CD4-positive, alpha-beta T cell treated with Interferon alpha-2 for 1 hour (primary cell): Measurements from ENCODE around the gene DOCK11.
"Not testable (repeated sequence)": the region's sequence is repeated elsewhere in the genome, so short reads cannot be mapped to it uniquely, and the experiment has no call there.

Source experiments
- DNase-seq, 2 donors: peaks; one replicate each; pipeline ENCODE4 v3.0.0-alpha.2; 2020 to 2022

Gene DOCK11

DNA sequence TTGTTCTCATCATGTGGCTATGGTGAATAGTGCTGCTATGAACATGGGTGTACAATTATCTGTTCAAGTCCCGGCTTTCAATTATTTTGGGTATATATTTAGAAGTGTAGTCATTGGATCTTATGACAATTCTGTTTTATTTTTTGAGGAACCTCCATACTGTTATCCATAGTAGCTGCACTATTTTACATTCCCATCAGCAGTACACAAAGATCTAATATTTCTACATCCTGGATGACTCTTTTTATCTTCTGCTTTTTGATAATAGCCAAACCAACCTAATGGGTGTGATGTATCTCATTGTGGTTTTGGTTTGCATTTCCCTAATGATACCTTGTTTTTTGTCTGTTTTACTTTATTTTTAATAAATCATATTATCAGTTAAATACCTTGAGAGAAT is 218.9 kb downstream of the DOCK11 start:
- no peak for DNase-seq

- not testable (repeated sequence) for DNase-seq
Measured at GRCh38 chrX:118715917-118716316, 220.3 kb downstream of the DOCK11 start.

DNA sequence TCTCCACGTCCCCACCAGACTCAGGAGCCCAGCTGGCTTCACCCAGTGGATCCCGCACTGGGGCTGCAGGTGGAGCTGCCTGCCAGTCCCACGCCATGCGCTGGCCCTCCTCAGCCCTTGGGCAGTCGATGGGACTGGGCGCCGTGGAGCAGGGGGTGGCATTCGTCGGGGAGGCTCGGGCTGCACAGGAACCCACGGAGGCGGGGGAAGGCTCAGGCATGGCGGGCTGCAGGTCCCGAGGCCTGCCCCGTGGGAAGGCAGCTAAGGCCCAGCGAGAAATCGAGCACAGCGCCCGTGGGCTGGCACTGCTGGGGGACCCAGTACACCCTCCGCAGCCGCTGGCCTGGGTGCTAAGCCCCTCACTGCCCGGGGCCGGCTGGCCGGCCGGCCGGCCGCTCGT is 221.2 kb downstream of the DOCK11 start:
- not testable (repeated sequence) for DNase-seq

DNA sequence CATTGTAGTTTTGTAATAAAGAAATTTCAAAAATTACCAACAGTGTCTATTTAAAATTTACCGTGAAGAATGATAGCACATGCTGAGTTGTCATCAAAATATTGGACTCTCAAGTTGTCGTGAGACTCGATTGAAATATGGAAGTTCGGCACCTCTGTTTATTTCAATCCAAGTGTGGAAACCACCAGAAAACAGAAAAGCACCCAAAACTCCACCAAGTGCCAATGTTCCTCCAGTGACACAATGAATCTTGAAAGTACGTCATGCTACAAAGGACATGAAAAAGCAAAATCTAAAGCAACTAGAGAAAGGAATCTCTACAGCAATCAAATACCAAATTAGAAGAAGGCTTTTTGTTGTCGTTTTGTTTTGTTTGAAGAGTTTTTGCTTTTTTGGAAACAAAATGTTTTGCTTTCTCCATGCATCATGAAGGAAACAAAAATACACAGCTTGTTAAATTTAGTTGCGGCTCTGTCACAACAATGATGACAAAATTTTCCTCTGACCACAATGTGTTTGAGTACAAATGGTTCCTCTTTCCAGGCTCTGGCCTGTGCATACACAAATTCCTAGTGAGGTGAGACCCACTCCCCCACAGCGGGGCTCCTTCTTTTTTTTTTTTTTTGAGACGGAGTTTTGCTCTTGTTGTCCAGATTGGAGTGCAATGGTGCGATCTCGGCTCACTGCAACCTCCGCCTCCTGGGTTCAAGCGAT is 222.2 kb downstream of the DOCK11 start:
- DNase-seq, result peak; percentile 10 to 37

DNA sequence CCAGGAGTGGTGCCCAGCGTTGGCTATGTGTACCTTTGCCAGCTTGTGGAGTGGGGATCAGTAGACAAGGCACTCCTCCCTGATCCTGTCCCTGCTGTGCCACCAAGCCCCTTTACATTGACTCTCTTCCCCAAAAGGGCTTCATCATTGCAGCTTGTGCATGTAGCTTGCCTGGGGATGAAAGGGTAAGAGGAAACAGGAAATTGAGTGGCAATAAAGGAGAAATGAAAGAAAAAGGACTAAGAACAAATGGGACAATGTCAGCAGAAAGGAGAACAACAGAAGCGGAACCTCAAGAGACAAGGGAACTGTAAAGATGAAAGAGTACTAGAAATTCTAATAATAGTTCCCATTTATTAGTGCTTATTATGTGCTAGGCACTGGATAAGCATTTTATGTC is 223.1 kb downstream of the DOCK11 start:
- DNase-seq, result peak in 1 of 2 donors; percentile 9

DNA sequence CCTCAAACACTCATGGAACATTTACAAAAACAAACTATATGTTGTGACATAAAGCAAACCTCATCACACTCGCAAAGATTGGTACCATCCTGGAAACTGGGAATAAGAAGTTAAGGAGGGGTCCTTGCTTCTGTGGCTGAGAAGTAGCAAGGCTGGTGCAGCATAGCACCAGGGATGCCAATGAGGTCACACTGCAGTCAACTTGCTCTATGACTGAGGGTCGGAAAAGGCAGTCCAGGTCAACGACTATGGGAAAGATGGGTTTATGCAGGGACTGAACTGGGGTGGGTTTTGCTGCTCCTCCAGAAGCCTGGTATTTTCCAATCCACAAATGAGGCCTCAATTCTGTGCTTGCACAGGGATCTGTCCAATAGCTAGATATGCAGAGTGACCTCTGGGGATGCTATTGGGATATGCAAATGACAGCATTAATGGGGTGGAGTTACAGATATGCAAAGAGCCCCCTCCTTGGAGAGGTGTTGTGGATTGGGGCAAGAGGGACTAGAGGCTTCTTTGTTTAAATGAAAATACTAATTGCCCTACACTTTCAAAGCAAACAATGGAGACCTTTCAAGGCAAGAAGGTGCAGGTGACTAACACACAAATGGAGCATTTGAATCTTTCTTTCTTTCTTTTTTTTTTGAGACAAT is 224.6 kb downstream of the DOCK11 start:
- no peak for DNase-seq

DNA sequence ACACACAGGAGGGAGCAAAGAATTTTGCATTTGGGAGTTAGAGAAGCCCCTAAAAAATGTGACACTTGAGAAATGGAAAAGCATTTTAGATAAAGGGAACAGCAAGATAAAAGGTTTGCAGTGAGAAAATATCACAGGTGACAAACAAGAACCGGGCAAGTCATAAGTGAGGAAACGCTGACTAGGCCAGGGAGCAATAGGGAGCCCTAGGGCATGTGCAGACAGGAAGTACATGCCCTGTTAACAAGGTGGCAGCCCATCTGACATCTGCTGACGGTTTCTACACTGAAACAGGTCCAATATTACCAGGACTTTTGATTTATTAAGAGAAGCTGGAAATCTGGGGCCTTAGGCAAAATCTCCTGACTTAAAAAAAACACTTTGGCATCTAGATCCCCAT is 227.8 kb downstream of the DOCK11 start:
- DNase-seq, result no peak

GRCh38 chrX:118724365-118724764 is 228.8 kb downstream of the DOCK11 start:
- no peak for DNase-seq

DNA sequence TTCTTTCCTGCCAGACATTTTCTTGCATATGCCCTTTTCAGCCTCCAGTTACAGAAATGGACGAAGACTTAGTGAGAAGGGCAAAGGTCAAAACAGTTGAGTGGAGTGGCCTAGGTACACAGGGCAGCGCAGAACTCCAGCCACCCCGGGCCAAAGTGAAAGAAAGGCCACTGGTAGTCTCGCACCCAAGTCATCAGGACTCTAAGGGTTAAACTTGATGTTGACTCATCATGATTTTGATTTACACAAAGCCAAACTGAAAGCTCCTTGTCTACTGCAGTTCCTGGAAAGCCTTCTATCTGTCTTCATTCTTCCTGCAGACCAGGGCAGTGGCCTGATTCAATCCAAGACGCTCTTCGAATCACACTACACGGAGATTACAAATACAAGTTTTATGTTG is 229.2 kb downstream of the DOCK11 start:
- no peak for DNase-seq

DNA sequence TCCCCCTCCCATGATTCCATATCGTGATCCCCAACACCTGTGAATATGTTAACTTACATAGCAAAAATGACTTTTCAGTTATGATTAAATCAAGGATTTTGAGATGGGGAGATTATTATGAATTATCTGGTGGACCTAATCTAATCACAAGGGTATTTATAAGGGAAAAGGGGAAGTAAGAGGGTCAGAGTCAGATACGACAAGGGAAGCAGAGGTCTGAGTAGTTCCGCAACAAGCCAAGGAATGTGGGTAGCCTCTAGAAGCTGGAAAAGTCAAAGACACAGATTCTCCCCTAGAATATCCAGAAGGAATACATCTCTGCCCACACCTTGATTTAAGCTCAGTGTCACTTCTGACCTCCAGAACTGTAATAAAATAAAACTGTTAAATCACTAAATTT is 230.8 kb downstream of the DOCK11 start:
- no peak for DNase-seq

DNA sequence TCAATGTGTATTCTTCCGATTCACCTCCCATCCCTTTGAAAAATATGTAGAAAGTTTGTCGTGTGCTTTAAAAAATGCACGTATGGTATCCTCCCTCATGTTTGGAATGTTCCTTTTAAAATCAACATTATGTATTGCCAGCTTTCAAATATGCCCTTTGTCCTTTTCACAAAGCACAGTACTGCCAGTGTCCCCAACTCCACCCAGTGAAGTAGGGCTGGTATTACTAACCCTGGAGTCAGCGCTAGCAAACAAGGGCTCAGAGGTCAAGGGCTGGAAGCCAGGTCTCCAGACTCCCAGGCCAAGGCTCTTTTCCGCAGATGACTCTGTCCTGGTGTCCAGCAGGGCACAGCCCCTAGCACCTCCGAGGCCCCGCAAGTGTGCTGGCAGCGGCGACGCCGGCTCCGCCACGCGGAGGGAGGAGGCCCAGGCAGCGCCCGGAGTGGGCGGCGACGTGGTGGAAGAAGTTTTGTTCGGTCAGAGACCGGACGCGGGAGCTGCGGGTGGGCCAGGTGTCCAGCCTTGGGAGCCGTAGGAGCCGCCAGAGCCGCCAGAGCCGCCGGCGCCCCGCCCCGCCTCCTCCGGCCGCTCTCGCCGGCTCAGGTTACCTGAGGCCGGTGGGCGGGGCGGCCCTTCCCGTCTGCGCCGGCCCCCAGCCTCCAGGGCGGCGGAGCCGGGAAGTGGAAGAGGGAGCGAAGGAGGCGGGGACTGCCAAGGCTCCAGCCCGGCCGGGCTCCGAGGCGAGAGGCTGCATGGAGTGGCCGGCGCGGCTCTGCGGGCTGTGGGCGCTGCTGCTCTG is 231.5 kb downstream of the DOCK11 start, which contains the start of gene IL13RA1:
Gene IL13RA1, plus strand, starts transcription at position 720 of the 799 bp plus-strand sequence. Its CDS starts 33 bp downstream, at position 753.
- DNase-seq, result peak; percentile 3 to 31

DNA sequence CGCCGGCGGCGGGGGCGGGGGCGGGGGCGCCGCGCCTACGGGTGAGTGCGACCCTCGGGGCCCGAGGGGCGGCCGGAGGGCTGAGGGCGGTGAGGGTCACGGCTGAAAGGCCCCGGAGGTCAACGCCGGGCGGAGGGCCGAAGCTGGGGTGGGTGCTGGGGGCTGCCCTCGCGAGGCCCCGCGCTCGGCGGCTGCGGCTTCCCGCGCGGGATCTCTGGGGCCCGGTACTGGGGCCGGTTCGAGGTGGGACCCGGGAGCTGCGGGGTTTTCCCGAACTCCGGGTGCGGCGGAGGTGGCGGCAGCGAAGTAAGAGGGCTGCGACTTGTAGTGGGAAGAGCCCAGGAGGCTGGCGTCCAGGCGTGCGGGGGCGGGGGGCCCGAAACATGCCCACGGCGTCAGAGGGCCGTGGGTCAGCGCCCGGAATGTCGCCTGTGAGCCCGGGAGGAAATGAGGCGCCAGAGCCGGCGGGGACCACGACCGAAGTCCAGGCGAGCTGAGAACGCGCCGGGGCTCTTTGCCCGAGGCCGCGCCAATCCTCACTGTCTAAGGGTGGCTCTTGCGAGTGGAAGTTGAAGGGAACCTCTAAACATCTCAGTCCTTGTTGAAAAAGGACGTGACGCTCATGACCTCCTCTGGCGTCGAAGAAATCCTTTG is 232.2 kb downstream of the DOCK11 start:
- DNase-seq, result no peak

DNA sequence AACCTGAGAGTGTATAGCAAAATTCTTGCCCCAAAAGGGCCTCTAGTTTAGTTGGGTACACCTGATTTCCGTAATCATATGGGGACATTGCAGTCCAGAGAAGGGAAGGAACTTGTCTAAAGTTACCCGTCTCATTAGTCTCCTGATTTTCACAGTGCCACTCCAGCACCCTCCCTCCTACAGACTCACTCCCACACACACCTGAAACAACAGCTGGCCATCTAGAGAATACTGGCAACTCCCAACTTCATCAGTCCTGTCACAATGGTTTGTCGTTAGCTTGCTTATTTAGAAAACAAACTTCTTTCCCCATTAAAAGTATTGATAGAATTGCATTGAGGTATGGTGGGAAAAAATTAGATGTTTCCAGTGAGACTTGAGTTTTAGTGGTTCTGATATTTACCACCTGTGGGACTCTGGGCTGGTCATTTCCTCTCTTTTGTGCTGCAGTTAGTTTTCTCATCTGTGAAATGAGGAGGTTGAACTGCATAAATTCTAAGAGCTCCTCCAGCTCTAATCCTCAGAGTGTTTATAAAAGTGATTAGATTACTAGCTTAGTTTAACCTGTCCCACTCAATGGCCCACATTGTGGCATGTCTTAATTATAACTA is 233.5 kb downstream of the DOCK11 start:
- no peak for DNase-seq

DNA sequence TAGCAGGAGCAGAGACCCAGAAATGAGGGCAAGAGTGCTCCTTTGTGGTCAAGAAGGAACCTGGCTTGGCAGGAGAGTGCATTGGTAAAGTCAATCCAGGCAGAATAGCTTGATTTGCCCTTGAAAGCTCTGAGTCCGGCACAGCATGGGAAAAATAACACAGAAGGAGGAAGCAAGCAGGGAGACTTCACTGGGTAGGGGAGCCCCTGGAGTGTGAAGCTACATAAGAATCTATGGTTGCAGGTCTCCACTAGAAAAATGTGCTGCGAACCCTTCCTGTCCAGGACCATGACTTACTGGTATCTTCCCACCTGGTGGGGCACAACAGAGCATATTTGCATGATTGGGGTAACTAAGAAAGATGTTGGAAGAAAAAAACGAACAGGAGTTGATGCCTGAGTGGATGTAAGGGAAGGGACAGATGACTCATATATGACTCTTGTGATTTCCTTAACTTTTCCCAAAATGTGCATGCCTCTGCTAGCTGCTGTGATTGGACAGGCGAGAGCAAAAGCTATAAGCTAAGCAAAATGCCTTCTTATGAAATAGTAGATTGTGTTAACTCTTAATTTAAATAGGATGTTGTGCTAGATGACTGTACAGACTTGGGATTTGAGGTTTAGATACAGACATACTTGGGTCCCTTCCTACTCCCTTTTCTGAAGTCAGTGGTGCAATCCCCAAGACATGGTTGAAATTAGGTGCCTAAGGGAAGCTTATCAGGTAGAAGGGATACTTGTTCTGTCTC is 235.1 kb downstream of the DOCK11 start:
- DNase-seq, result no peak

GRCh38 chrX:118732551-118732950 is 236.9 kb downstream of the DOCK11 start:
- not testable (repeated sequence) for DNase-seq

GRCh38 chrX:118734909-118735308 is 239.3 kb downstream of the DOCK11 start:
- DNase-seq, result no peak
